Occipital lobe (tissue), 2 donors: ENCODE data around the gene CRYBB3. TPM values are rescaled to one million over a fixed set of nuclear protein-coding genes. Genes with fewer than 3 reads are reported as not detected.

ENCODE experiments used
- DNase-seq: peaks from one replicate; lab custom pipeline; 2025; lab: John Stamatoyannopoulos, UW
- total RNA-seq: library from RNA; depleted of rRNA; stranded (reverse); fragments of >200 nt; gene quantifications from one replicate; pipeline ENCODE4 v1.2.3, GENCODE V29; 2014

Gene CRYBB3
- total RNA-seq: not detected

DNA sequence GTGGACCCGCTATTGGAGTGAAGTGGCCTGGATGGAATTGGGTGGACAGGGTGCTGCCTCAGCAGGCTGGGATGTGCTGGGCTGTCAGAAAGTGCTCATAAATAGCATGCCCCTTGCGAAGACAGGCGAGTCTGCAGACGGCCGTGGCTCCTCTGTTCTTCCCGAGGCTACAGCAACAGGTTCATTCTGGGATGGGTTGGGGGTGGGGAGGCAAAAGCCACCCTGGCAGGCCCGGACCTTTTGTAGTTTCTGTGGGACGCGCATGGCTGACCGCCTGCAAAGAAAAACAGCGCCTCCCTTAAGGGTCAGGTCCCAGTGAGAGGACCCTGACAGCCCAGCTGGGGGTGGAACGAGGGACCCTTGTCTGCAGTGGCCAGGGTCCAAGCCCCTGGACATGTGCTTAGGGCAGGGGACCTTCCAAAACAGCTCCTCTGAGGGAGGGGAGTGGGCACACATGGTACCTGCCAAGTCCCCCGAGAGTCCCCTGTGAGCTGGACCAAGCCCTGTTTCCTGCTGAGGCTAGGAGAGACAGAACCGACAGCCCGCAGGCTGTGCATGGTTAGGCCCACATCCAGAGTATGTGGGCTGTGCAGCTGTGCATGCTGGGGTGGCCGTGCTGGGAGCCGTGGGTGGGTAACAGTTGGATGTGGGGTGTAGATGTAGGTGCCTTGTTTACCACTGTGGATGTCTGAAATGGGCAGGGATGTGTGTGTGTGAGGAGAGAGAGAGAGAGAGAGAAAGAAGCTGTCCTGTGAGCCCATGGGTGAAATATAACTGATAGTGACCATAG lies at the start of gene CRYBB3:
CRYBB3 (plus strand) TSS at position 128 of the 790 bp plus-strand sequence. CDS start 1,539 bp downstream, outside the sequence.
- DNase-seq: peak; percentile 39

DNA sequence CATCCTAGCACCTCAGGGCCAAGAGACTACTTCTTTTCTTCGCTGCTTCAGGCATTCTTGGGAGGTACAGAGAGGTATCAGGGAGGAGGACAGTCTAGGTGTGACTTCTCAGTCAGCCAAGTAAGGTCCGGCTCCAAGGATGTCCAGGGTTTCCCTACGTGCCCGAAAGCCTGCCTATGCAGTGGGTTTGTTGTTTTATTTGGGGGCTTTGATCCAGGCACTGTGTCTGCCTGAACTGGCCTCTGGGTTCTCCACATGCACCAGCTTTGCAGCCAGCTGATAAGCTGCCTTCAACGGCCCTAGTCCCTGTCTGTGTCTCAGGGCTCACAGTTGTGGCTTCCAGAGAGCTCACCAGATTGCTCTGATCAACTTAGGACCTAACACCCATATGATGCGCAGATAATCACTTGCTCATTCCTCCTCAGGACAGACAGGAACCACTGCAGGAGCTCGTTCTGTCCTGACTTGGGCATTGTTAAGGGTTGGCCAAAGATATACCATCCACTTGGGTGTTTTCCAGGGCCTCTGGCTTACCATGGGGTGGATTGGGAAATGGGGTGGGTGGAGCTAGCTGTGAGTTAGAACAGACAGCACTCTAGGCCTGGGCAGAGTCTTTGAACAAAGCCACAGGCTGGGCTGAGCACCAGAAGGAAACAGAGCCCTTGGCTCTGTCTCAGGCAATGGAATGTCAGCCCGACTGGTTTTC lies 45.5 kb upstream of the CRYBB3 start:
- no peak for DNase-seq

DNA sequence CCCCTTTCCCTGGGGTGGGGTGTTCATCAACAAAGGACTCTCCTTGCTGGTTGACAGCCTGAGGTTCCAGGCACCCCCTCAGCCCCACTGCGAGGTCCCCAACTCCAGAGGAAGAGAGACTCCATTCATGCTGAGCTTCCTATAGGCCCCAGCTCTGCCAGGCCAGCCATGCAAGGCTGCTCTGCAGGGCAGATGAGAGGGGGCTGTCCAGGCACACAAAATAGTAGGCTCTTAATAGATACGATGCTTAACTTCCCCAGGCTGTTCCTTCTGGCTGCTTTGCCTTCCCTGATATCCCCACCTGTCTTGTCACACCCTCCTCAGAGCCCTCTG lies 45.0 kb upstream of the CRYBB3 start:
- DNase-seq: no peak

DNA sequence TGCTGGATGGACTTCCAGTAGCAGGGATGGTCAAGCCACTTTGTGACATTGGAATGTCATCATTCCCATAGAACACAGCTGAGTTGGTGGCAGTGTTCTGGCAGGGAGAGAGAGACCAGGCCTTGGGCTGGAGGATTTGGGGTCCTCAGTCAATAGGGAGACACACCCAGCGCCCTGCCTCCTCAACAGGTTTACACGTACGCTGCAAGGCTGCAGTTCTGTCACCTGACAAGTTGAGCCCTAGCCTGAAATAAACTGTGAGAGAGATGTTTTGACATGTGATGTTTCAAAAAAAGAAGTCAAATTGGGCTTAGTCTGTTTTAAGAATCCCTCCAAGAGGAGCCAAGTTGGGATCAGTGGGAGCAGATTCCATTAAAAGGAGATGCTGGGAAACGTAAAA lies 42.9 kb upstream of the CRYBB3 start:
- DNase-seq: no peak

DNA sequence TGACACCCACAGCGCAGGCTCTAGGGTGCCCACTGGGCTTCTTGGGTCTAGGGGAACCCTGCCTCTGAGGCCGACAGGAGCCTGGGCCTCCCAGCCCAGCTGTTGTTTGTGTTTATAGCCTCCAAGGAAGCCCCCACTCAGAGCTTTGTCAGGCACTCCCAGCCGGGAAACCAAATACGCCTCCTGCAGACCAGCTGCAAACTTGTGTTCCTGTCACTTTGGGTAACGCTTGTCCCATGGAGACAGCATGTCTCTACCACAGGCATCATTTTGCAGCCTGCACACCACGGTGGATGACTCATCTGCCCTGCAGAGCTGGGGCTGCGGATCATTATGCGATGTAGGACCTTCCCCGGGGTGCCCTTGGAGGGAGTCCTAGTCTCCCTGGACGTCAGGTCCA lies 40.6 kb upstream of the CRYBB3 start:
- DNase-seq: peak; percentile 39

DNA sequence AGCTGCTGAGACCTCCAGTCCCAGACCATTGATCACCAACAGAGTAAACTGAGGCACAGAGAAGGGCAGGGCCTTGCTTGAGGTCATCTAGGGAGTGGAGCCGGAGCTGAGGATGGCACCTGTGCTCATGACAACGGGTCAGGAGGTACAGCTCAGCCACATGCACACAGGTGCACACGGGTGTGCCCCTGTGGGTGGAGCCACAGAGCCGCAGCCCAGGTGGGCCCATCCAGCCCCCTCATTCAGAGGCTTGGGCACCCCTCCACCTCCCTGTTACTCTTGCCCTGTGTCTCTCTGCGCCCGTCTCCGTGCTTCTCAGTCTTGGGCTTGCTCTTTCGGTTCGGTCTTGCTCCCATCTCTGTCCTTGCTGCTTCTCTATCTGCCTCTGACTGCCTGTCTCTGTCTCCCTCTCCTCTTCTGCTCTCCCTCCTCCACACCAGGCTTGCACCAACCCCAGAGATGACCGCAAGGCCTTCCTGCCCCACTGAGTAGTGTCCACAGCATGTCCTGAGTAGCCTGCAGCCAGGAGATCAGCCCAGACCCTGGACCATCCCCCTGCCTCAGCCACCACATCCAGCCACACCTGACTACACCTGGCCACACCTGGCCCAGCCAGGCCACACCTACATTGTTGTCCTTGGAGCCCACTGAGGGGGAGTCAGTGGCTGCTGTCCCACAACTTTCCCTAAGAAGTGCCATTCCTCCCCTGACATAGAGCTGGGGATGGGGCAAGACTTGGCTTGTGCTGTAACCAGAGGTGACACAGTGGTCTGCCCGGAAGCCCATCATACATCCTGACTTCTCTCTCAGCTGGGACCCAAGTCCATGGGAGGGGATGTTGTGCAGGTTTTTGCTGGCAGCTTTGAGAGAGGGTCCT lies 39.3 kb upstream of the CRYBB3 start:
- no peak for DNase-seq

DNA sequence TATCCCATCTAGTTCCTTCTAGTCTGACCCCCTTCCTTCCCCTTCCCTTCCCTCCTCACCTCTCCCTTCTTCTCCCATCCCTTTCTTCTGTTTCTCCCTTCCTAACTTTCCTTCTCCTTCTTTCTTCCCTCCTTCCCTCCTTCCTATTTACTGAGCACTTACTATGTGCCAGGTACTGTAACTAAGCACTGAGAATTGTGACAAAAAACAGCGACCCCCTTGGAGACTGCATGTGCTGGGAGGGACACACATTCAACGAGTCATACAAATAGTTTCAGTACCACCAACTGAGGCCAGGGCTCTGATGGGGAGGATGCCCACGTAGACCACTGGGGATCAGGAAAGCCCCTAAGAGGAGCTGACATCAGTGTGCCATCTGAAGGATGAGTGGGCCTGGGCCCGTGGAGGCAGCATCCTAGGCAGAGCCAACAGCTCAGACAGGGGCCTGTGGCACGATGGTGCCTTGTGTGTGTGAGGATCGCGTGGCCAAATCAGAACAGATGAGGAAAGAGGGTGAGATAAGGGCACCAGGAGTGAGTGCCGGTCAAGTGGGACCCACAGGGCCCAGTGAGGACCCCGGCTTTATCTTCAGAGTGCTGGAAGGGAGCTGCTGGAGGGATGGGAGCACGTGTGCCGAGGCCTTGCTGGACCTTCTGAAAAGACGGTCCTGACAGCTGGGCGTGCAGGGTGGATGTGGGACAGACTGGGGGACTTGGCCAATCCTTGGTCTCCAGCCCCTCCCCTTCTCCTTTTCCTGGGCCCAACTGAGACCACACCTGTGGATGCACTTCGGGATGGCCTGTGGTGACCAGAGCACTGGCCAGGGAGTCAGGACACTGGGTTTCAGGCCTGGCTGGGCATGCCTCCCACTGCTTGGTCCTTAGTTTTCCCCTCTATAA lies 38.4 kb upstream of the CRYBB3 start:
- DNase-seq: no peak

DNA sequence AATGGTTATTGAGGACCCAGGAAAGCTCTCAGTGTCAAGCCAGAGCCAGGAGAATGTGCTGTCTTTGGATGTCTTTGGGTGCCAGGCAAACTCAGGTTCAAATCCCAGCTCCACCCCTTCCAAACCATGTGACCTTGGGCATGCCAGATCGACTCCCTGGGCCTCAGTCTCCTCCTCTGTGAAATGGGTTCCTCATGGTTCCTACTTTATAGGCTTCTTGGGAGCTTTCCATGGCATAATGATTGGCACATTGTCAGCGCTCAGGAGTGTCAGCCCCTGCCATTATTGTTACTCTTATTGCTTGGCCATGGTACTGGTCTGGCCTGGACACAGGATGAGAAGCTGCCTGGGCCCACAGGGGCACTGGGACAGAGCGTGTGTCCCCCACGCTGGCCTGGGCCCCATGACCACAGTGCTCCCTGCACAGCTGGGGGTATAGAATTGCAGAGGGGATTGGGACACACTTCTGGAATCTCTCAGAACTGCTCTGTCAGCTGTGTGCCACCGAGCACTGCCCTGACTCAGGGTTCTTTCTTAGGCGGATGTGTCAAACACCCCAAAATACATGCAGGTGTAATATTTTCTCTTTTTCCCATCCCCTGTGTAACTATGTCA lies 37.6 kb upstream of the CRYBB3 start:
- DNase-seq: no peak

DNA sequence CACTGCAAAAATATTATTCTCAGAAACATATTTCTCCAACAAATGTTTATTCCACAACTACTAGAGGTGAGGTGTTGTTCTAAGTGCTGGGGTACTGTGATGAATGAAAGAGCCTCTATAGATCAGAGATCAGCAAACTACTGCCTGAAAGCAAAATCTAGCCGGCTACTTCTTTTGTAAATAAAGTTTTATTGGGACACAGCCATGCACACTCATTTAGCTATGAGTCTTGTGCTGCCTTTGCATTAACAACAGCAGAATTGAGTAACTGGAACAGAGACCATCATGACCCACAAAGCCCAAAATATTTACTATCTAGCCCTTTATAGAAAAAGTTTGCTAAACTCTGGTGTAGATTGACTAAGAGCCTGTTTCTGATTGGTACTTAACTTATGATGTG lies 37.1 kb upstream of the CRYBB3 start:
- no peak for DNase-seq

DNA sequence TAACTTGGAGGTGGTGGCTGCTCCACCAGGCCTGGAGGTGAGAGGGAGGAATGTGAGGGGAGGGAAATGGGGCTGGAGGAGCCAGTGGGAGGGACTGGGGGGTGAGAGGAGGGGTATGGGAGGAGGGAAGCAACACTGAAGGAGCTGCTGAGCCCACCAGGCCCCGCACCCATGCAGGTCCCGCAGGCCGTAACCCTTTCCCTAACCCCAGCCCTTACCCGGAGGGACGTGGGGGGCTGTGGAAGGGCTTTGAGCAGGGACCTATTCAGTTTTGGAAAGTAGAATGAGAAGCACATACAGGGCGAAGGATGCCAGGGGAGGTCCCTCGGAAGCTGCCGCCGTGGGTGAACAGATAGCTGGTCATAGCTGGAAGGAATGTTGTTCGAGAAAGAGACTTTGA lies 33.9 kb upstream of the CRYBB3 start:
- no peak for DNase-seq

DNA sequence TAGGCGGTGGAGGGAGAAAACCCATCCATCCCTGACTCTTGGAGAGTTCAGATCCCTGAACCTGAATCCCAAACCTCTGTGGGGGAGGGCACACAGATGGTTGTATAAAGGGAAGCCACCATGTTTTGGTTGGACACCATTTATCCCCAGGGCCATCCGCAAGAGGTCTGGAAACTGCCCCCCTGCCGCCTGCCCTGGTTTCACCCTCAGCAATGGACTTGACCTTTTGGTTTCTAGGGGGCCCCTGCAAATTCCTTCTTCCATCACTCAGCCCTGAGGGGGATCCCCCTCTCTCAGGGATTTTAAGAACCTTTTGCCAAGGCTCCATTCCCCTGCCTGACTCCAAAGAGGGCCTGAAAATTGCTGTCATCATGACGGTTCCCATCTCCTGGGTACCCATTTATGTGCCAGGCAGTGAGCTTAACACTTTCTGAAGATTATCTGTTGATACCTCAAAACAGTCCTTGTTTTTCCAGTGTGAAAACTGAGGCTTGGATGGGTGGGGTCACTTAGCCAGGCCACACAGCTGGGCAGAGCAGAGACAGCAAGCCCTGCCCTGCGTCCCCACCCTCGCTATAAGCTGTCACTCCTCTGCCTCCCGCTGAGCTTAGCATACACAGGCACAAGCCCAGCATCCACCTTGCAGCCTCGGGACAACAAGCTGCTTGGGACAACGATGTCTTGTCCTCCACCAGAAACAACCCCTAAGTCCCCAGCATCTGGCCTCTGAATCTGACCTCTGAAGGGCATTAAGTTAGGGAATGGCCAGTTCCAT lies 33.2 kb upstream of the CRYBB3 start:
- DNase-seq: no peak

DNA sequence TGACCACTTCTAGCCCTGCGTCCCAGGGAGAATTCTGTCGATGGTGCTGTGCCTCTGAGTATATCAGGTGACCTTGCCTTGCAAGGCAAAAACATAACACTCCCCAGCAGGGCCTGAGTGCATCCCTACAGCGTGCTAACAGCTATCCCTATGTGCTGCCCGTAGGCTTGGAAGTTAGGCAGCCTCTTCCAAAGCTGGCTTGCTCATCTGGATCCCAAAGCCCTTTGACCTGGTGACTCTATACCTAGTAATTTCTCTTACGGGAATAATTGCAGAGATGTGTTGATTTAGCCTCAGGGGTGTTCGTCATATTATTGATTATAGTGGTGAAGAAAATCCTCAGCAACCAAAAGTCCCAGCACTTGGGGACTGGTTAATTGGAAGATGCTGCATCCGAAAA lies 32.6 kb upstream of the CRYBB3 start:
- no peak for DNase-seq

DNA sequence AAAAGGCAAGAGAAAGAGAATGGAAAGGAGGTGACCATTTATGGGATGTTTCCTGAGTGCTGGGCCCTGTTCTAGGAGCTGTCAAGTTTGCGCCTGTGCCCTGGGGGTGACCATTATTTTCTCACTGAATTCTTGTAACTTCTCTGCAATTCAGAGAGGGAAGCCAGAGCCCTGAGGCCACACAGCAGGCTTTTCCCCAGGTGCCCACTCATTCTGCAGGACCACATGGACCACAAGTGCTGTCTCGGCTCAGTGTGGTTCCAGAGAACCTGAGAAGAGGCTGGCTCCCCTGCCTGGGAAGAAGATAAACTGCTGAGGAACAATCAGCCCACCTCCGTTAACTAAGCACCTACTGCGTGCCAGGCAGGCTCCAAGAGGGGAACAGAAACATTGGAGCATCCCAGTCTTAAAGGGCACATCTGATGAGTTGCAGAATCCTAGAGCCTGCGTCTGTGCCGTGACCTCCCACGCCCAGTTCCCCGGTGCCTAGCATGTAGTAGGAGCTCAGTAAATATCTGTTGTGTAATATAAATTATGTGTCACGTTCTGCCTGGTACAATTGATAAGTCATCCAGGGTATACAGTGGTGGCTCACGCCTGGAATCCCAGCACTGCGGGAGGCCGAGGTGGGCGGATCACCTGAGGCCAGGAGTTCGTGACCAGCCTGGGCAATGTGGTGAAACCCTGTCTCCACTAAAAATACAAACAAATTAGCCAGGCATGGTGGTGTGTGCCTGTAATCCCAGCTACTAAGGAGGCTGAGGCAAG lies 31.6 kb upstream of the CRYBB3 start:
- DNase-seq: no peak

DNA sequence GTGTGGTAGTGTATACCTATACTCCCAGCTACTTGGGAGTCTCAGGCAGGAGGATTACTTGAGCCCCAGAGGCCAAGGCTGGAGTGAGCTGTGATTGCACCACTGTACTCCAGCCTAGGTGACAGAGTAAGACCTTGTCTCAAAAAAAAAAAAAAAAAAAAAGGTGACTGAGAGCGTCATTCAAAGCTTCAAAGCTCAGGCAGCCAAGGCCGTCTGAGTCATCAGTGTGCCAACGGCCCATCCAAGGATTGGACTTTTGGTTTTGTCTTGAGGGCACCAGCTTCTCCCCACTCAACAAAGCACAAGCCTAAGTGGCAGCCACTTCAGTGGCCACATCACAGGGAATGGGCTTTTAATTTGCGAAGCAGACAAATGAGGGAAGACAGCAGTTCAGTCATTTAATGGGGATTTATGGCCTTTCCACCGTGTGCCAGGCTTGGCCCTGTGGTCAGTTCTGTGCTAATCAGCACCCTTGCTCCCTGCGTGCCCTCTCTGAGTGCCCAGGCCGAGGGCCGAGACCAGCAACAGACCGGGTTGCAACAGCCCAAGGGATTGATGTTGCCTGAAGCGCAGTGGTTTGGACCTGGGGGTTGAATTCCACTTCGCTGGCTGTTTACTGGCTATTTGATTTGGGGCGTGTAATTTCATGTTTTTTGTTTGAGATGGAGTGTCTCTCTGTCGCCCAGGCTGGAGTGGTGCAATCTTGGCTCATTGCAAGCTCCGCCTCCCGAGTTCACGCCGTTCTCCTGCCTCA lies 30.2 kb upstream of the CRYBB3 start:
- no peak for DNase-seq

DNA sequence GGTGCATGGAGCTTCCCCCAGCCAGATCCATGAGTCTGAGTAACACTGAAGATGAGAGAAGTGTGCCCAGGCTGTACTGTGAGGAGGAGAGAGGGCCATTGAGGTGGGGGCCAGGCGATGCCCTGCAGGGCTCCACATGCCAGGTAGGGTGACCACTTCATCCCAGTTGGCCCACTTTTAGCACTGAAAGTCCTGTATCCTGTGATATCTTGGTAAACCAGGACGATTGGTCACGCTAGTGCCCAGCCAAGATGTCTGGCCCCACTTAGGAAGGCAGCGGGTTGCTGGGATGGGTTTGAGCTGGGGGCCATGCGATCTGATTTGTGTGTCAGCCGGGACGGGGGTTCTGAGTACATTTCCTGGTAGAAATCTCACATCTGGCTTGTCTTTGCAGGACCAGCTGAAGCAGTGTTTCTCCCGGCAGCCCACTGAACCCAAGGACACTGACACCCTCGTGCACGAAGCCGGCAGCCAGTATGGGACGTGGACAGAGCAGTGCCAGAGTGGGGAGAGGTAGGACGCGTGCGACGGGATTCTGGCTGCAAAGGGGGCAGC lies 29.2 kb upstream of the CRYBB3 start:
- DNase-seq: no peak

DNA sequence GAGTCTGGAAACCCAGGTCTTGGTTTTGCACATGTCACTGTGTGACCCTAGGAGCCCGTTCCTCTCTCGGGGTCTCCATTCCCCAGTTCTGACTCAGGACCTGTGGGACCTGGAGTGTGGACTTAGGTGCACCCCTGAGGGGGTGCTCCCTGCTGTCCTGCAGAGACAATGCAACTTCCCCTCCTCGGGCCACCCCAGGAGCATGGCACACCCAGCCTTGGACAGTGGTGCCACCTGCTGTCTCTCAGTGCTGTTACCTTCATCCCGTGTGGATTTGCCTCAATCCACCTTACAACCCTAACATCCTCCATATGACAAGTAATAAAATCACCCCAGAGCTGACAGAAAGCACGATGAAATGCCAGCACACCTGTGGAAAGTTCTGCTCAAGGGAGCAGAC lies 27.5 kb upstream of the CRYBB3 start:
- no peak for DNase-seq

DNA sequence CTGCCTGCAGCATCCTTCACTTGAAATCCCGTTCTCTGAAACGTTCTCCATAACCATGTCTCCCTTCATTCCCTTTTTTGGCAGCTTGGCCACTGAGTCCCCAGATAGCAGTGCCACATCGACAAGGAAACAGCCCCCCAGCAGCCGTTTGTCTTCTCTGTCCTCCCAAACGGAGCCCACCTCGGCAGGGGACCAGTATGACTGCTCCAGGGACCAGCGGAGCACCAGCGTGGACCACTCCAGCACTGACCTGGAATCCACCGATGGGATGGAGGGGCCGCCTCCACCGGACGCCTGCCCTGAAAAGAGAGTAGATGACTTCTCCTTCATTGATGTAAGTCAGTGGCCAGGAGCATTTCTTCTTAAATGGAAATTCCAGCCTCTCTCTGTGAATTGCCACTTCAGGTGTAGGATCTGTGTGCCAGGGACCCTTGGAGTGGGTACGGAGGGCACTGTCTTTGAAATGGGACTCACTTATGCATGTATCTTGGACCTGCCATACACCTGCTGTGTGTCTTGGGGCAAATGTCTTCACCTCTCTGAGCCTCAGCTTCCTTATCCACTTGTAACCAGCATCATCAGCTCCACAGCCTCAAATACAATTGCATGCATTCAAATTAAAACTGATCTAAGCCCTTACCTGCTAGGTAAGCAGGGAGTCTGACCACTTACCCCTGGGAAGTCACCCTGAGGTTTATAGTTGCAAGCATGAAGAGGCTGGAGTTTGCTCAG lies 25.3 kb upstream of the CRYBB3 start:
- DNase-seq: no peak
